Measurements from ENCODE around the gene MAML2. TPM values are rescaled to one million over a fixed set of nuclear protein-coding genes. Genes with fewer than 3 reads are reported as not detected.
"Not testable (repeated sequence)": the region's sequence is repeated elsewhere in the genome, so short reads cannot be mapped to it uniquely, and the experiment has no call there.

MAML2 gene
- total RNA-seq, 1 donor from 2014 or later: 11.2 TPM

- intact Hi-C loops (cut with micrococcal nuclease): no loop called here
Observed at GRCh38 chr11:96273507-96273906, 69.5 kb downstream of the MAML2 start.

GRCh38 chr11:96272529-96273222, 70.3 kb downstream of the MAML2 start:
- intact Hi-C loops (cut with micrococcal nuclease): no loop called here

- intact Hi-C loops (cut with micrococcal nuclease): no loop called here
Observed at GRCh38 chr11:96271777-96272176, 71.2 kb downstream of the MAML2 start.

GRCh38 chr11:96271352-96271751, 71.6 kb downstream of the MAML2 start:
- intact Hi-C loops (cut with micrococcal nuclease): not testable (repeated sequence)

- intact Hi-C loops (cut with micrococcal nuclease): not testable (repeated sequence)
Observed at GRCh38 chr11:96268527-96268926, 74.5 kb downstream of the MAML2 start.

- intact Hi-C loops (cut with micrococcal nuclease): loop anchor here (2.0 kb wide), 1 partner anchor 15 kb away; no protein-coding TSS in a partner anchor
Observed at GRCh38 chr11:96267496-96268032, 75.4 kb downstream of the MAML2 start.

GRCh38 chr11:96267001-96267495, 75.9 kb downstream of the MAML2 start:
- intact Hi-C loops (cut with micrococcal nuclease): loop anchor here (2.0 kb wide), 1 partner anchor 16 kb away; no protein-coding TSS in a partner anchor

GRCh38 chr11:96265972-96266371, 77.0 kb downstream of the MAML2 start:
- intact Hi-C loops (cut with micrococcal nuclease): loop anchor here (2.0 kb wide), 1 partner anchor 17 kb away; no protein-coding TSS in a partner anchor

- intact Hi-C loops (cut with micrococcal nuclease): no loop called here
Observed at GRCh38 chr11:96265220-96265737, 77.7 kb downstream of the MAML2 start.

- intact Hi-C loops (cut with micrococcal nuclease): no loop called here
Observed at GRCh38 chr11:96264364-96264763, 78.6 kb downstream of the MAML2 start.

- intact Hi-C loops (cut with micrococcal nuclease): no loop called here
Observed at GRCh38 chr11:96263238-96263763, 79.7 kb downstream of the MAML2 start.

GRCh38 chr11:96260532-96260931, 82.5 kb downstream of the MAML2 start:
- intact Hi-C loops (cut with micrococcal nuclease): no loop called here

GRCh38 chr11:96260067-96260511, 82.9 kb downstream of the MAML2 start:
- intact Hi-C loops (cut with micrococcal nuclease): no loop called here

- intact Hi-C loops (cut with micrococcal nuclease): loop anchor here (2.0 to 5.0 kb wide), 7 partner anchors 16 to 472 kb away; partner anchors contain the start of genes CCDC82 and FAM76B
Observed at GRCh38 chr11:96259134-96259830, 83.7 kb downstream of the MAML2 start.

GRCh38 chr11:96257972-96258934, 84.7 kb downstream of the MAML2 start:
- intact Hi-C loops (cut with micrococcal nuclease): loop anchor here (1.0 to 5.0 kb wide), 8 partner anchors 15 to 471 kb away; partner anchors contain the start of genes CCDC82, FAM76B and MAML2

- intact Hi-C loops (cut with micrococcal nuclease): loop anchor here (5.0 kb wide), 2 partner anchors 130 to 470 kb away; partner anchors contain the start of genes CCDC82 and FAM76B
Observed at GRCh38 chr11:96257036-96257435, 86.0 kb downstream of the MAML2 start.

- intact Hi-C loops (cut with micrococcal nuclease): loop anchor here (5.0 kb wide), 2 partner anchors 131 to 469 kb away; partner anchors contain the start of genes CCDC82 and FAM76B
Observed at GRCh38 chr11:96256215-96257011, 86.6 kb downstream of the MAML2 start.

GRCh38 chr11:96254854-96255253, 88.1 kb downstream of the MAML2 start:
- intact Hi-C loops (cut with micrococcal nuclease): loop anchor here (1.0 to 5.0 kb wide), 3 partner anchors 12 to 468 kb away; partner anchors contain the start of genes CCDC82 and FAM76B

- intact Hi-C loops (cut with micrococcal nuclease): loop anchor here (1.0 kb wide), 1 partner anchor 11 kb away; no protein-coding TSS in a partner anchor
Observed at GRCh38 chr11:96254087-96254486, 88.9 kb downstream of the MAML2 start.
